Panc1 (cell line): Measurements from ENCODE around the gene PHOSPHO2.

Source experiments
- POLR2AphosphoS5 ChIP-seq: IDR thresholded peaks from 2 replicates; pipeline ENCODE4 v1.6.1; 2012; ENCODE audit warnings: mild to moderate bottlenecking, low read depth, low read length, moderate library complexity
- TF ChIP-seq, protein P1 (sequence below): fragments of 450-650 bp; IDR thresholded peaks from 2 replicates; pipeline ENCODE4 v1.5.1; 2017; ENCODE audit warnings: mild to moderate bottlenecking

DNA sequence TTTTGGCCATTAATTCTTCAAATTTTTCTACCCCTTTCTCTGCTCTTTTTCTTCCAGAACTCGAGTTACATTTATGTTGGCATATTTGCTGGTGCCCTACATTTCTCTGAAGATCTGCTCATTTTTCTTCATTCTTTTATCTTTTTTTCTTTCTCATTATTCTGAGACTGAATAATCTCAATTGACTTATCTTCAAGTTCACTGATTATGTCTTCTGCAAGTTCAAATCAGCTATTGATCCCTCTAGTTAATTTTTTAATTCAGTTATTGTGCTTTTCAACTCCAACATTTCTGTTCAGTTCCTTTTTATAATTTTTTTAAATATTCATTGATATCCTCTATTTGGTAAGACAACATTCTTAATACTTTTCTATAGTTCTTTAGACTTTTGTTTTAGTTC, 3.3 kb upstream of the PHOSPHO2 start:
- TF ChIP-seq POLR2AphosphoS5: no peak
- TF ChIP-seq, protein P1, sequence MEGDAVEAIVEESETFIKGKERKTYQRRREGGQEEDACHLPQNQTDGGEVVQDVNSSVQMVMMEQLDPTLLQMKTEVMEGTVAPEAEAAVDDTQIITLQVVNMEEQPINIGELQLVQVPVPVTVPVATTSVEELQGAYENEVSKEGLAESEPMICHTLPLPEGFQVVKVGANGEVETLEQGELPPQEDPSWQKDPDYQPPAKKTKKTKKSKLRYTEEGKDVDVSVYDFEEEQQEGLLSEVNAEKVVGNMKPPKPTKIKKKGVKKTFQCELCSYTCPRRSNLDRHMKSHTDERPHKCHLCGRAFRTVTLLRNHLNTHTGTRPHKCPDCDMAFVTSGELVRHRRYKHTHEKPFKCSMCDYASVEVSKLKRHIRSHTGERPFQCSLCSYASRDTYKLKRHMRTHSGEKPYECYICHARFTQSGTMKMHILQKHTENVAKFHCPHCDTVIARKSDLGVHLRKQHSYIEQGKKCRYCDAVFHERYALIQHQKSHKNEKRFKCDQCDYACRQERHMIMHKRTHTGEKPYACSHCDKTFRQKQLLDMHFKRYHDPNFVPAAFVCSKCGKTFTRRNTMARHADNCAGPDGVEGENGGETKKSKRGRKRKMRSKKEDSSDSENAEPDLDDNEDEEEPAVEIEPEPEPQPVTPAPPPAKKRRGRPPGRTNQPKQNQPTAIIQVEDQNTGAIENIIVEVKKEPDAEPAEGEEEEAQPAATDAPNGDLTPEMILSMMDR: no peak
